Tibial nerve (tissue), 4 donors: ENCODE measurements around the gene CTXN1. TPM values are rescaled to one million over a fixed set of nuclear protein-coding genes. Genes with fewer than 3 reads are reported as not detected.

ENCODE experiments used
- DNase-seq, 2 donors: peaks; one replicate each; pipeline ENCODE4 v3.0.0-alpha.2; 2019; ENCODE audit warnings: low spot score in 2 of 2
- H3K27ac ChIP-seq, 4 donors: fragments of 200-600 bp; sonication (generic) in 3 of 4; one replicate each; pipeline ENCODE4 v1.5.1; 2017 to 2019; ENCODE audit warnings: mild to moderate bottlenecking in 1 of 4
- H3K27me3 ChIP-seq, 2 donors: fragments of 200-600 bp; sonication (generic) in 1 of 2; one replicate each; pipeline versions ENCODE4 v1.5.1 to v1.6.0; 2017 to 2019
- H3K36me3 ChIP-seq, 3 donors: fragments of 200-600 bp; sonication (generic); one replicate each; pipeline ENCODE4 v1.5.1; 2018 to 2019
- H3K4me1 ChIP-seq, 4 donors: fragments of 200-600 bp; sonication (generic) in 3 of 4; one replicate each; pipeline ENCODE4 v1.5.1; 2017 to 2019
- H3K4me3 ChIP-seq, 4 donors: fragments of 200-600 bp; sonication (generic) in 3 of 4; one replicate each; pipeline ENCODE4 v1.5.1; 2017 to 2019; ENCODE audit warnings: mild to moderate bottlenecking in 1 of 4, moderate library complexity in 1 of 4
- H3K9me3 ChIP-seq, 4 donors: fragments of 200-600 bp; sonication (generic) in 3 of 4; one replicate each; pipeline ENCODE4 v1.5.1; 2017 to 2019
- EP300 ChIP-seq, 2 donors: sonication (generic); formaldehyde crosslinking; IDR thresholded peaks; one replicate each; pipeline ENCODE4 v1.6.1; 2017; ENCODE audit warnings: antibody characterized with exemption in 2 of 2, mild to moderate bottlenecking in 1 of 2
- POLR2A ChIP-seq, 2 donors: fragments of 450-650 bp; IDR thresholded peaks; one replicate each; pipeline ENCODE4 v1.6.1; 2017; ENCODE audit warnings: antibody characterized with exemption in 2 of 2, mild to moderate bottlenecking in 2 of 2, moderate library complexity in 2 of 2
- WGBS, 2 donors: methylation state at CpG; one replicate each; pipeline ENCODE4 v1.1.5; 2018; 5-methylcytosine and 5-hydroxymethylcytosine counted together
- total RNA-seq, 4 donors: library from RNA; depleted of rRNA; stranded (reverse); fragments of >200 nt; gene quantifications; one replicate each; pipeline ENCODE4 v1.1.0, GENCODE V29; 2016
- TF ChIP-seq, protein P1 (sequence below), 5 experiments: fragments of 200-600 bp in 3 of 5; fragments of 450-650 bp in 2 of 5; sonication (generic) in 3 of 5; IDR thresholded peaks; one replicate each; pipeline ENCODE4 v1.5.1; 2016 to 2019; ENCODE audit warnings: antibody characterized with exemption in 5 of 5, mild to moderate bottlenecking in 3 of 5, moderate library complexity in 2 of 5

Gene CTXN1
- total RNA-seq, 4 donors from 2014 or later = 0.66 to 7.2 (median 3.0) TPM

DNA sequence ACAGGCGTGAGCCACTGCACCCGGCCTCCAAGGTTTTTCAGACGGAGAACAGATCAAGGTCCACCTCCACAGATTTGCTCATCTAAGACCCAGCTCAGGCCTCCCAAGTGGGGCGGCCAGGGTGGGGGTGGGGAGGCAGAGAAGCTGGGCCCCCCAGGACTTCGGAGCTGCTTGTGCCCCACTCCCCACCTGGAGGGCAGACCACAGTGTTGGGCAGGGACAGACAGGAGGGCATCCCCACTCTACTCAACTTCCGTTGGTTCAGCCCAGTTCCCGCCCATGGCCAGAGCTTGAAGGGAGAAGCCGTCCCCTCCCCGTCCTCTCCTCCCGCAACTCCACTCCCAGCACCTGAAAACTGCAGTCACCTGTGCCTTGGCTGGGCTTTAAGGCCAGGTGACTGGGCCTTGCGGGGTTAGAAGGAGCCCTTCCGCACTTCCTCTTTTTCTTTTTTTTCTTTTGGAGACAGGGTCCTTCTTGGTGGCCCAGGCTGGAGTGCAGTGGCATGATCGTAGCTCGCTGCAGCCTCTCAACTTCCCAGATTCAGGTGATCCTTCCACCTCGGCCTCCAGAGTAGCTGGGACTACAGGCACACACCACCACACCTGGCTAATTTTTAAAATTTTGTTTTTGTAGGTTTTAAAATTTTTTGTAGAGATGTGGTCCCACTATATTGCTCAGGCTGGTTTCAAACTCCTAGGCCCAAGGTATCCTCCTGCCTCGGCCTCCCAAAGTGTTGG is 38.4 kb downstream of the CTXN1 start:
- peaks cover 0 to 7% (median 2%) of the 10 kb centered on the region in 4 donors for H3K4me1 ChIP-seq
- H3K4me3 ChIP-seq = no peak overlapping the region
- H3K36me3 ChIP-seq = no peaks in the 10 kb centered on the region
- H3K27me3 ChIP-seq = peaks cover 0 to 58% of the 10 kb centered on the region in 2 donors
- DNase-seq = no peak
- no peaks in the 10 kb centered on the region for H3K9me3 ChIP-seq
- 80 to 83% methylated on average over 16 of the region's 16 CpGs for WGBS, 2 donors
- no peak for TF ChIP-seq POLR2A (IDR thresholded peaks at IDR 0.05)
- TF ChIP-seq, protein P1, sequence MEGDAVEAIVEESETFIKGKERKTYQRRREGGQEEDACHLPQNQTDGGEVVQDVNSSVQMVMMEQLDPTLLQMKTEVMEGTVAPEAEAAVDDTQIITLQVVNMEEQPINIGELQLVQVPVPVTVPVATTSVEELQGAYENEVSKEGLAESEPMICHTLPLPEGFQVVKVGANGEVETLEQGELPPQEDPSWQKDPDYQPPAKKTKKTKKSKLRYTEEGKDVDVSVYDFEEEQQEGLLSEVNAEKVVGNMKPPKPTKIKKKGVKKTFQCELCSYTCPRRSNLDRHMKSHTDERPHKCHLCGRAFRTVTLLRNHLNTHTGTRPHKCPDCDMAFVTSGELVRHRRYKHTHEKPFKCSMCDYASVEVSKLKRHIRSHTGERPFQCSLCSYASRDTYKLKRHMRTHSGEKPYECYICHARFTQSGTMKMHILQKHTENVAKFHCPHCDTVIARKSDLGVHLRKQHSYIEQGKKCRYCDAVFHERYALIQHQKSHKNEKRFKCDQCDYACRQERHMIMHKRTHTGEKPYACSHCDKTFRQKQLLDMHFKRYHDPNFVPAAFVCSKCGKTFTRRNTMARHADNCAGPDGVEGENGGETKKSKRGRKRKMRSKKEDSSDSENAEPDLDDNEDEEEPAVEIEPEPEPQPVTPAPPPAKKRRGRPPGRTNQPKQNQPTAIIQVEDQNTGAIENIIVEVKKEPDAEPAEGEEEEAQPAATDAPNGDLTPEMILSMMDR (IDR thresholded peaks at IDR 0.05) = no peak
- no peak for TF ChIP-seq EP300 (IDR thresholded peaks at IDR 0.05)
- no peak overlapping the region for H3K27ac ChIP-seq

DNA sequence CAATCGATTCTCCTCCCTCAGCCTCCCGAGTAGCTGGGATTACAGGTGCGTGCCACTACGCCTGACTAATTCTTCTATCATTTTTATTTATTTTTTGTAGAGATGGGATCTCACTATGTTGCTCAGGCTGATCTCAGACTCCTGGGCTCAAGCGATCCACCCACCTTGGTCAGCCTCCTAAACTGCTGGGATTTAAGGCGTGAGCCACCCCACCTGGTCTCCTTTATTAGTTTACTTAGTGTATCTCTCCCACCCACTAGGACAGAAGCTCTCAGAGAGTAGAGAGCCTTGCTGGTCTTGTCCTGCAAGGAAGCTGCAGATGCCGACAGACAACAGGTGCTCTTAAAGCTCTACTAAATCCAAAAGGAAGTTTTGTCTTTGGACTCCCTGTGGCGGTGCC is 40.1 kb downstream of the CTXN1 start:
- peaks cover 0 to 47% of the 10 kb centered on the region in 2 donors for H3K27me3 ChIP-seq
- H3K9me3 ChIP-seq = no peaks in the 10 kb centered on the region
- no peak for DNase-seq
- WGBS, 2 donors = 88 to 91% methylated on average over 8 of the region's 8 CpGs
- H3K27ac ChIP-seq = no peak overlapping the region
- peaks cover 0 to 7% (median 2%) of the 10 kb centered on the region in 4 donors for H3K4me1 ChIP-seq
- TF ChIP-seq, protein P1 (IDR thresholded peaks at IDR 0.05) = no peak
- no peak for TF ChIP-seq EP300 (IDR thresholded peaks at IDR 0.05)
- TF ChIP-seq POLR2A (IDR thresholded peaks at IDR 0.05) = no peak
- no peak overlapping the region for H3K4me3 ChIP-seq
- H3K36me3 ChIP-seq = no peaks in the 10 kb centered on the region

DNA sequence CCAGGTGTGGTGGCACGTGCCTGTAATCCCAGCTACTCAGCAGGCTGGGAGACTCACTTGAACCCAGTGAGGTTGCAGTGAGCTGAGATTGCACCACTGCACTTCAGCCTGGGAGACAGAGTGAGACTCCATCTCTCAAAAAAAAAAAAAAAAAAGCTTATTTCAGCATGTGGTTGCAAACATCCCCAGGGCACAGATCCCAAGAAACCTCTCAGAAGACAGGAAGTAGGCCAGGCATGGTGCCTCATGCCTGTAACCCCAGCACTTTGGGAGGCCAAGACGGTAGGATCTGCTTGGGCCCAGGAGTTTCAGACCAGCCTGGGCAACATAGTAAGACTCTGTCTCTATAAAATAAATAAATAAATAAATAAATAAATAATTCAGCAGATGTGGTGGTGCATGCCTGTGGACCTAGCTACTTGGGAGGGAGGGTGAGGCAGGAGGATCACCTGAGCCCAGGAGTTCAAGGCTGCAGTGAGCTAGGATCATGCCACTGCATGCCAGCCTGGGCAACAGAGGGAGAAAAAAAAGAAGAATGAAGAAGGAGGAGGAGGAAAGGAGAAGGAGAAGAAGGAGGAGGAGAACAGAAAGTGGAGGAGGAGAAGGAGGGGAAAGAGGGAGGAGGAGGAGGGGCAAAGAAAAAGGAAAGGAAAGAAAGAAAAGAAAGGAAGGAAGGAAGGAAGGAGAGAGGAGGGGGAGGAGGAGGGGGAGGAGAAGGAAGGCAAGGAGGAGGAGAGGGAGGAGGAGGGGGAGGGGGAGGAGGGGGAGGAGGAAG is 42.0 kb downstream of the CTXN1 start:
- no peak overlapping the region for H3K27ac ChIP-seq
- no peaks in the 10 kb centered on the region for H3K36me3 ChIP-seq
- H3K4me3 ChIP-seq = no peak overlapping the region
- no peak for DNase-seq
- no peaks in the 10 kb centered on the region for H3K9me3 ChIP-seq
- WGBS, 2 donors = 65% methylated on average over 2 of the region's 2 CpGs
- TF ChIP-seq, protein P1 (IDR thresholded peaks at IDR 0.05) = no peak
- TF ChIP-seq EP300 (IDR thresholded peaks at IDR 0.05) (no peak), POLR2A (IDR thresholded peaks at IDR 0.05) (no peak)
- peaks cover 0 to 7% (median 2%) of the 10 kb centered on the region in 4 donors for H3K4me1 ChIP-seq
- peaks cover 0 to 30% of the 10 kb centered on the region in 2 donors for H3K27me3 ChIP-seq

DNA sequence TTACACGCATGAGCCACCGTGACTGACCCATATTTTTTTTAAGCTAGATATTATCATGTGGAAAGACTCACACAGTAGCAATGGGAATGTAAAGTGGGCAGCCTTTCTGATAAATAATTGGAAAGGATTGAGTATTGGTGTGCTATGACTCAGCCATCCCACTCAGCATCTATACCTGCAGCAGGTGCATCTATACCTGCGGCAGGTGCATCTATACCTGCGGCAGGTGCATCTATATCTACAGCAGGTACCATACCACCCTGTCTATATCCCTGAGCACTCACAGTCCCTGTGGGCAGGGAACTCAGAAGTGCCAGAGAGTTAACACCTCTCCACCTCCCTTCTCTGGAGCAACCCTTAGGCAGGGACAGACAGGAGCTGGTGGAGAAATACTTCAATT is 42.8 kb downstream of the CTXN1 start:
- Histone ChIP-seq H3K27ac (no peak overlapping the region), H3K4me3 (no peak overlapping the region), H3K36me3 (no peaks in the 10 kb centered on the region), H3K9me3 (no peaks in the 10 kb centered on the region), H3K4me1 (peaks cover 0 to 1% (median under 1%) of the 10 kb centered on the region in 4 donors), H3K27me3 (peaks cover 0 to 22% of the 10 kb centered on the region in 2 donors)
- DNase-seq = no peak
- 78 to 85% methylated on average over 4 of the region's 4 CpGs for WGBS, 2 donors
- no peak for TF ChIP-seq EP300 (IDR thresholded peaks at IDR 0.05)
- TF ChIP-seq, protein P1 (IDR thresholded peaks at IDR 0.05) = no peak
- TF ChIP-seq POLR2A (IDR thresholded peaks at IDR 0.05) = no peak

DNA sequence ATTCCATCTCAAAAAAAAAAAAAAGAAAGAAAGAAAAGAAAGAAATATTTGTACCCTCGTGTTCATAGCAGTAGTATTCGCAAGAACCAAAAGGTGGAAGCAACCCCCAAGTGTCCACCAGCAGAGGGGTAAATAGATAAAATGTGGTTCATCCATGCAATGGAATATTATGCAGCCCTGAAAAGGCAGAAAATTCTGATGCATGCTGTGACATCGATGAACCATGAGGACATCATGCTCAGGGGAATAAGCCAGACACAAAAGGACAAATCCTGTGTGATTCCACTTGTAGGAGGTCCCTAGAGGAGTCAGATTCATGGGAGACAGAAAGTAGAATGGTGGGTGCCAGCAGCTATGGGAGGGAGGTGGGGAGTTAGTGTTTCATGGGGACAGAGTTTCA is 44.0 kb downstream of the CTXN1 start:
- no peaks in the 10 kb centered on the region for H3K4me1 ChIP-seq
- no peak for DNase-seq
- no peak overlapping the region for H3K27ac ChIP-seq
- no peaks in the 10 kb centered on the region for H3K36me3 ChIP-seq
- H3K27me3 ChIP-seq = peaks cover 0 to 12% of the 10 kb centered on the region in 2 donors
- H3K9me3 ChIP-seq = no peaks in the 10 kb centered on the region
- no peak for TF ChIP-seq POLR2A (IDR thresholded peaks at IDR 0.05)
- no peak for TF ChIP-seq EP300 (IDR thresholded peaks at IDR 0.05)
- TF ChIP-seq, protein P1 (IDR thresholded peaks at IDR 0.05) = no peak
- H3K4me3 ChIP-seq = no peak overlapping the region
- WGBS, 2 donors = 81 to 93% methylated on average over 3 of the region's 3 CpGs
